HepG2 (cell line): ENCODE data around the gene ANKRD53. TPM values are rescaled to one million over a fixed set of nuclear protein-coding genes. Genes with fewer than 3 reads are reported as not detected.

ENCODE experiments used
- CSRNP1 ChIP-seq: sonication (generic); formaldehyde crosslinking; IDR thresholded peaks from 2 replicates; pipeline ENCODE4 v1.8.1; 2023; ENCODE audit warnings: mild to moderate bottlenecking, missing genetic modification reagents
- E2F1 ChIP-seq: sonication (generic); formaldehyde crosslinking; IDR thresholded peaks from 2 replicates; pipeline ENCODE4 v1.5.0; 2020; ENCODE audit warnings: missing genetic modification reagents
- FOXK1 ChIP-seq: sonication (generic); formaldehyde crosslinking; IDR thresholded peaks from 2 replicates; pipeline ENCODE4 v1.4.0; 2020; ENCODE audit warnings: low read depth, missing genetic modification reagents, borderline replicate concordance
- FOXP1 ChIP-seq, 2 experiments: fragments of 450-650 bp in 1 of 2; IDR thresholded peaks; 2 replicates each; pipeline ENCODE4 v1.6.1; 2017 to 2018; ENCODE audit warnings: antibody characterized with exemption in 1 of 2
- GABPA ChIP-seq, 2 experiments: IDR thresholded peaks; 2 replicates each; pipeline ENCODE4 v1.6.1; 2011 to 2016; ENCODE audit warnings: low read depth in 2 of 2, low read length in 1 of 2, missing biosample characterization in 1 of 2, missing genetic modification characterization in 1 of 2
- KMT2A ChIP-seq: sonication (generic); formaldehyde crosslinking; IDR thresholded peaks from 2 replicates; pipeline ENCODE4 v1.4.0; 2020; ENCODE audit warnings: missing genetic modification reagents
- NFKBIZ ChIP-seq: IDR thresholded peaks from 2 replicates; pipeline ENCODE4 v1.6.1; 2018; ENCODE audit warnings: missing genetic modification reagents, missing compliant biosample characterization
- RBM39 ChIP-seq: fragments of 200-400 bp; formaldehyde crosslinking; IDR thresholded peaks from one replicate; pipeline ENCODE4 v1.6.1; 2018; ENCODE audit warnings: antibody characterized with exemption, mild to moderate bottlenecking, low read depth, low read length; ENCODE audit not compliant: poor library complexity, severe bottlenecking
- ZBTB38 ChIP-seq: sonication (generic); formaldehyde crosslinking; IDR thresholded peaks from 2 replicates; pipeline ENCODE4 v1.5.1; 2020; ENCODE audit warnings: mild to moderate bottlenecking, missing genetic modification reagents
- ZC3H13 ChIP-seq: sonication (generic); formaldehyde crosslinking; IDR thresholded peaks from 2 replicates; pipeline ENCODE4 v1.8.1; 2023; ENCODE audit warnings: mild to moderate bottlenecking, missing genetic modification reagents, moderate library complexity
- ZNF160 ChIP-seq: sonication (generic); formaldehyde crosslinking; IDR thresholded peaks from 2 replicates; pipeline ENCODE4 v1.8.0; 2022; ENCODE audit warnings: mild to moderate bottlenecking, inconsistent platforms, missing genetic modification reagents
- ZNF558 ChIP-seq: sonication (generic); formaldehyde crosslinking; IDR thresholded peaks from 2 replicates; pipeline ENCODE4 v1.9.0; 2022; ENCODE audit warnings: mild to moderate bottlenecking, missing genetic modification reagents, borderline replicate concordance
- ZNF569 ChIP-seq: sonication (generic); formaldehyde crosslinking; IDR thresholded peaks from 2 replicates; pipeline ENCODE4 v1.5.0; 2020; ENCODE audit warnings: mild to moderate bottlenecking, missing genetic modification reagents, moderate library complexity, borderline replicate concordance
- ZNF615 ChIP-seq: sonication (generic); formaldehyde crosslinking; IDR thresholded peaks from 2 replicates; pipeline ENCODE4 v1.5.0; 2020; ENCODE audit warnings: mild to moderate bottlenecking, missing genetic modification reagents, borderline replicate concordance
- ZNF749 ChIP-seq: sonication (generic); formaldehyde crosslinking; IDR thresholded peaks from 2 replicates; pipeline ENCODE4 v1.8.0; 2022; ENCODE audit warnings: mild to moderate bottlenecking, missing genetic modification reagents, moderate library complexity, borderline replicate concordance
- ZNF777 ChIP-seq: sonication (generic); formaldehyde crosslinking; IDR thresholded peaks from 2 replicates; pipeline ENCODE4 v1.4.0; 2020; ENCODE audit warnings: missing genetic modification reagents
- ZNF800 ChIP-seq: sonication (generic); formaldehyde crosslinking; IDR thresholded peaks from 2 replicates; pipeline ENCODE4 v1.4.0; 2020; ENCODE audit warnings: missing genetic modification reagents
- ZXDC ChIP-seq: sonication (generic); formaldehyde crosslinking; IDR thresholded peaks from 2 replicates; pipeline ENCODE4 v1.5.0; 2020; ENCODE audit warnings: mild to moderate bottlenecking, missing genetic modification reagents
- polyA plus RNA-seq, 8 experiments: library from polyadenylated mRNA; depleted of rRNA in 3 of 8; stranded (reverse) in 7 of 8; unstranded in 1 of 8; fragments of >200 nt; fragmentation: Illumina TruSeq in 4 of 8; extraction: Trizol in 4 of 8; gene quantifications; 2 replicates each; pipeline versions ENCODE4 v1.2.1 to v1.2.3, GENCODE V29; 2011 to 2016; ENCODE audit warnings: low read depth in 4 of 8, missing spikeins in 1 of 8, mixed read lengths in 1 of 8; ENCODE audit not compliant: insufficient read depth in 1 of 8
- total RNA-seq, 5 experiments: library from RNA; depleted of rRNA; stranded (reverse); fragments of >200 nt; fragmentation: Illumina TruSeq; extraction: Trizol; gene quantifications; 2 replicates each; pipeline ENCODE4 v1.2.3, GENCODE V29; 2016; ENCODE audit warnings: low read depth in 1 of 5

ANKRD53 gene
- total and polyA plus RNA-seq, 2 of the 13 experiments (the other 11 are each of a cell fraction or from before 2014, with no cell fraction given): 0.15 TPM; not detected in 1

- TF ChIP-seq CSRNP1 (CRISPR knock-in tag): no peak
- no peak for TF ChIP-seq ZNF160 (CRISPR knock-in tag)
- no peak for TF ChIP-seq GABPA (IDR thresholded peaks at IDR 0.05; ENCODE audit: low read depth, low read length)
- TF ChIP-seq GABPA (CRISPR knock-in tag; IDR thresholded peaks at IDR 0.05; ENCODE audit: low read depth): no peak
- no peak for TF ChIP-seq ZXDC (CRISPR knock-in tag)
- TF ChIP-seq E2F1 (CRISPR knock-in tag): no peak
- no peak for TF ChIP-seq ZBTB38 (CRISPR knock-in tag)
- TF ChIP-seq ZNF777: no peak
- peak; percentile 25; the same call in 1 of the 2 replicates for TF ChIP-seq KMT2A (CRISPR knock-in tag)
- no peak for TF ChIP-seq FOXP1 (IDR thresholded peaks at IDR 0.05)
- no peak for TF ChIP-seq FOXP1 (CRISPR knock-in tag; IDR thresholded peaks at IDR 0.05)
- no peak for TF ChIP-seq ZNF615 (CRISPR knock-in tag)
- TF ChIP-seq ZNF749 (CRISPR knock-in tag): no peak
- TF ChIP-seq ZNF800: no peak
- TF ChIP-seq FOXK1 (CRISPR knock-in tag): no peak
- TF ChIP-seq ZC3H13 (CRISPR knock-in tag): 0 out of 2 replicates have a peak, but pooled peaks have one; percentile 64
- no peak for TF ChIP-seq ZNF569 (CRISPR knock-in tag)
- 0 out of 2 replicates have a peak, but pooled peaks have one; percentile 10 for TF ChIP-seq ZNF558 (CRISPR knock-in tag)
- TF ChIP-seq RBM39: no peak
- 0 out of 2 replicates have a peak, but pooled peaks have one; percentile 7 for TF ChIP-seq NFKBIZ (CRISPR knock-in tag)
Measured at GRCh38 chr2:70994009-70994698, 15.7 kb downstream of the ANKRD53 start (continued).
